HUES64 (cell line): ENCODE data around the gene GTF2H4.

Experiments used
- H3K27ac ChIP-seq: 2 replicates; pipeline ENCODE4 v1.7.0; 2013; ENCODE audit warnings: low read depth, low read length, inconsistent platforms
- H3K27me3 ChIP-seq: 2 replicates; pipeline ENCODE4 v1.6.1; 2013; ENCODE audit warnings: mild to moderate bottlenecking, low read length; ENCODE audit not compliant: insufficient read depth
- H3K36me3 ChIP-seq: 2 replicates; pipeline ENCODE4 v1.6.1; 2013; ENCODE audit warnings: mild to moderate bottlenecking, low read length; ENCODE audit not compliant: insufficient read depth
- H3K4me1 ChIP-seq: 2 replicates; pipeline ENCODE4 v1.6.1; 2013; ENCODE audit warnings: mild to moderate bottlenecking, low read length, moderate library complexity; ENCODE audit not compliant: insufficient read depth
- H3K4me3 ChIP-seq: 2 replicates; pipeline ENCODE4 v1.5.1; 2013; ENCODE audit warnings: mild to moderate bottlenecking, low read length, moderate library complexity
- H3K9ac ChIP-seq: 2 replicates; pipeline ENCODE4 v1.6.1; 2013; ENCODE audit warnings: mild to moderate bottlenecking, low read depth, low read length
- H3K9me3 ChIP-seq: 2 replicates; pipeline ENCODE4 v1.6.1; 2013; ENCODE audit warnings: low read depth, low read length; ENCODE audit not compliant: insufficient read depth
- WGBS: fragments of 150-250, 120-280 bp; methylation state at CpG from one replicate; pipeline ENCODE4 v1.1.7; 2013; ENCODE audit warnings: missing lambda C conversion rate; 5-methylcytosine and 5-hydroxymethylcytosine counted together

Gene GTF2H4

DNA sequence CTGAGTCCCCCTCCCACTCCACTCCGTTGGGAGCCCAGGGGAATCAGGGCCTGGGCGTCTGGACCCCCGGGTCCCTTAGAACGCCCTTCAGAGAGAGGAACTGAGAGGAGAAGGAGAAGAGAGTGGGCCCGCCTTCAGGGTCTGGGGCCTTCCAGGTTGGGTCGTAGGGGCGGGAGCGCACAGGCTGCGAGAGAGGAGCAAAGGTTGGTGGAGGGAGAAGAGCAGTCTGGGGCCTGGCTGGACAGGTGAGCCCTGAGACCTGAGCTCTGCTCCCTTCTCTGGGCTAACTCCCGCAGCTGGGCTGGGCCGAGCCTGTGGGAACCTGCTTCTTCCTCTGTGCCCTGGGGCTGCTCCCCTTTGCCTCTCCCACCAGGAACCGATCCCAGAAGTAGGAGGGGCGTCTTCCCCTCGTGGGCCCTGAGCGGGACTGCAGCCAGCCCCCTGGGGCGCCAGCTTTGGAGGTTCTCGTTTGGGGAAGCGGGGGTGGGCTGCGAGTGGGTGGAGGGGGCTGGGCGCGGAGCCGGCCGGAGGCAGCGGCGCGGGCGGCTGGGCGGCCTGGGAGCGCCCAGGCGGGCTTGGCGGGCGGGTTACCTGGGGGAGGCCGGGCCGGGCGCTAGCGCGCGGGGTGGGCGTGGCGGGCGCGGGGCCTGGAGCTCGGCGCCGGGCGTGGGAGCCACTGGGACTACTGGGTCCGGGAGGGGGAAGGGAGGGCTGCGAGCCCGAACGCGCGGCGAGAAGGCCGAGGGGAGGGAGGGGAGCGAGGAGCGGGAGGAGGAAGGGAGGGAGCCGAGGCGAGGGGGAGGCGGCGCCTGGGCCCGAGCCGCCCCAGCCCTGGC lies 24.1 kb upstream of the GTF2H4 start, which contains the start of gene DDR1:
DDR1 (plus strand) TSS at position 835 of the 836 bp plus-strand sequence. CDS start 4,211 bp downstream, outside the sequence.
- H3K4me1 ChIP-seq, result peaks cover 57% of the 10 kb centered on the region
- peak within 1 kb of the TSS; percentile 61 for H3K9ac ChIP-seq
- no peaks in the 10 kb centered on the region for H3K27me3 ChIP-seq
- H3K36me3 ChIP-seq, result peaks cover 11% of the 10 kb centered on the region
- no peaks in the 10 kb centered on the region for H3K9me3 ChIP-seq
- 3% methylated on average over 62 of the region's 62 CpGs for WGBS
- peak within 1 kb of the TSS; percentile 72 for H3K4me3 ChIP-seq
- H3K27ac ChIP-seq, result peak within 1 kb of the TSS; percentile 89

DNA sequence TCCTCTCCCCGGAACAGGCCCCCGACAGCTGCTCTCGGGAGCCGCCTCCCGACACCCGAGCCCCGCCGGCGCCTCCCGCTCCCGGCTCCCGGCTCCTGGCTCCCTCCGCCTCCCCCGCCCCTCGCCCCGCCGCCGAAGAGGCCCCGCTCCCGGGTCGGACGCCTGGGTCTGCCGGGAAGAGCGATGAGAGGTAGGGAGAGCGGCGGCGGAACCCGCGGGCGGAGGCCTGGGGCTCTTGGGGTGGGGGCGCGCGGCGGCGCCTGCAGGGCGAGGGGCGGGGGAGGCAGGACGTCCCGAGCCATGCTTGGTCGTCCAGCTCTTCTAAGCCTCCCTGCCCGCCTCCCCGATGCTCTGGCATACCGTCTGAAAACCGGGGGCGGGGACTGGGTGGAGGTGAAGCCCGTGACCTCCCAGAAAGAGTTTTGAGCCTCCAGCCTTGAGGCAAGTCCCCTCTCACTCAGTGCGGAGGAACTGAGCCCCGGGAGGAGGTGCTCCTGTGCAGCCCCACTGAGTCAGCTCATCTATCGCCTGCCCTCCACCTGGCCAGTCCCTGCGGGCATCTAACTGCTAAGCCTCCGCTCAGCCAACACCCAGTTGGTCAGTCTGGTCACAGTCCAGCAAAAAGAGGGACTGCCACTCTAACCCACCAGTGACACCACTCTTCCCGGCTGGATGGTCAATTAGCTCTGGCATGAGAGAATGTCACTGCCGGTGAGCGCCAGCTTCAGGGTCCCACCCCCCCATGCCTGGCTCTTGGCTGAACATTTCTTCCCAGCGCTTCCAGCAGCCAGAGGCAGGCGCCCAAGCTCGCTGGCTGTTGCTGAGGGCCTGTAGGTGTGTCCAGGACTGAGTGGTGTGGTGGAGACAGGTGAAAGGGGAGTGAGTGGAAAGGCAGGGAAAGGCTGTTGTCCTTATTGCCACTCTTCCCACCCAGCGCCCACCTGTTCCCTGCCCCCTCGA lies 23.2 kb upstream of the GTF2H4 start:
- Histone ChIP-seq H3K9me3 (no peaks in the 10 kb centered on the region), H3K4me3 (peak overlapping the region; percentile 72), H3K27me3 (no peaks in the 10 kb centered on the region), H3K9ac (peak overlapping the region; percentile 61), H3K36me3 (peaks cover 20% of the 10 kb centered on the region), H3K4me1 (peaks cover 54% of the 10 kb centered on the region), H3K27ac (peak overlapping the region; percentile 89)
- 3% methylated on average over 59 of the region's 59 CpGs for WGBS

DNA sequence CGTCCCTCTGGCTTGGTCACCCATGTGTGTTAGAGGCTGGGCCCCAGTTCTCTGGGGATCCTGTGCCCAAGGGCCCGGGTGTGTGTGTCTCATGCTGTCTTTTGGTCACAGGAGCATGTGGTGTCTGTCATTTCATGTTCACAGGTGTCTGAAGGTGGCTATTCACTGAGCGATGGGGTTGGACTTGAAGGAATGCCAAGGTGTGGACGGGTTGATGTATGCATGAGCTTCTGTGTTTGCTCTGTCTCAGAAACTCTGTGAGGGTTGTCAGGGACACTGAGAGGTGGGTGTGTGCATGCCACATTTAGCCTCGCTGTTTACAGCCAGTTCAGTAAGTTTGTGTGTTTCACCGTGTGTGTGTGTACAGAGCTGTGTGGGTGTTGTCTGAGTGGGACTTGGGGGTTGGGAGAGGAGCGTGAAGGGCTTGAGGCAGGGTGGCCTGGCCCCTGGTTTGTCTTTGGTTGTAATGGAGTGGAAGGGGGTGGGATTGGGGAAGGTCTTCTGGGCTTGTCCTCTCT lies 22.5 kb upstream of the GTF2H4 start:
- H3K4me1 ChIP-seq, result peaks cover 49% of the 10 kb centered on the region
- H3K36me3 ChIP-seq, result peaks cover 28% of the 10 kb centered on the region
- H3K27ac ChIP-seq, result peak overlapping the region; percentile 89
- peak overlapping the region; percentile 72 for H3K4me3 ChIP-seq
- H3K27me3 ChIP-seq, result no peaks in the 10 kb centered on the region
- H3K9me3 ChIP-seq, result no peaks in the 10 kb centered on the region
- peak overlapping the region; percentile 61 for H3K9ac ChIP-seq
- WGBS, result 28% methylated on average over 7 of the region's 7 CpGs

DNA sequence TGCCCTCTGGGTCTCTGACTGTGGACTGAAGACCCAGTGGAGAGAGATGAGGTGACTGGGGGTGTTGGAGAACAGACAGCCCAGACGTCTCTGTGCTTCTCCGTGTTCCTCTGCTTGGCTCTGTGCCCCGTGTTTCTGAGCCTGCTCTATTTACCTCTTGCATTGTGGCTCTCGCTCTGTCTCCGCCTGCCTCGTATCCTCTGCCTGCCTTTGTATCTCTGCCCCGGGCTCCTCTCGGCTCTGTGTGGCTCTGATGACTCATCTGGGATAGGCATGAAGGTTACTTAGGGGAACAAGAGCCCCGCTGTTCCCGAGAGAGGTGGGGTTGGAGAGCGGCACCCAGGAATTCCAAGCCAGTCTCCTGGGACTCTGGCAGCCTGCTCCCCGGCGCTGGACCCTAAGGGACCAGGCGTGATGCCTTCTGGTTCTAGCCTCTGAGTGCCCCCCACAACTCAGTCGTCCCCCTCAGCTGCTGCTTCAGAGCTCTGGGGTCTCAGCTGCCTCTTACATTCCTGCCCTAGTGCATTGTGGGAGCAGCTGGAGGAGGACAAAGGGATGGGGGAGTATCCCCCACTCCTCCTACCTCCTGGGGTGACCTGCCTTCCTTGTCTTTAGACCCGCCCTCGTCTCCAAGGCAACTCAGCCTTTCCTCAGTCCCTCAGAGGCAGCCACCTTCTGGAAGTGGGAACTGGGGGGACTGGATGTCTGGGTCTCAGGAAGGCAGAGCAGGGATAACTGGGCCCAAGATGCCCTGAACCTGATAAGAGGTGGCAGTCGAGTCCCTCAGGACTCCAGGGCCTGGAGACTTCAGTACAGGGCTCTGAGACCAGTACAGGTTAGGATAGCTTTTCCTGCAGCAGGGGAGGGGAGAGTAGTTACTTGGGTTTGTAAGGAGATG lies 21.8 kb upstream of the GTF2H4 start:
- Histone ChIP-seq H3K9ac (peak overlapping the region; percentile 61), H3K4me1 (peaks cover 46% of the 10 kb centered on the region), H3K36me3 (peaks cover 35% of the 10 kb centered on the region), H3K9me3 (no peaks in the 10 kb centered on the region), H3K4me3 (peak overlapping the region; percentile 72), H3K27ac (peak overlapping the region; percentile 89), H3K27me3 (no peaks in the 10 kb centered on the region)
- WGBS, result 5% methylated on average over 18 of the region's 18 CpGs

DNA sequence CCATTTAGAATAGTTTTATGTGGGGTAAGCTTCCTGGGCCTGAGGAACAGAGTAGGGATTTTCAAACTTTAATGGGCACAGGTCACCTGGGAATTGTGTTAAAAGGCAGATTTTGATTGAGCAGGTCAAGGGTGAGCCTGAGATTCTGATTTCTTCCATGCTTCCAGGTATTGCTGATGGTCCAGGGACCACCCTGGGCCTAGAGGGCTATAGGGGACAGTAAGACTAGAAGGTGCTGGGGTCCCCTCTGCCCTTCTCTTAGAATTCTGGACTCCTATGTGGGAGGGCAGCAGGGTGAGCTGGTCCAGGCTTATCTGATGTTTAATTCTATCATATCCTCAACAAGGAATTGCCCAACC lies 21.1 kb upstream of the GTF2H4 start:
- H3K27ac ChIP-seq, result peak overlapping the region; percentile 89
- H3K9me3 ChIP-seq, result no peaks in the 10 kb centered on the region
- H3K36me3 ChIP-seq, result peaks cover 41% of the 10 kb centered on the region
- peak overlapping the region; percentile 72 for H3K4me3 ChIP-seq
- no peak overlapping the region for H3K9ac ChIP-seq
- H3K27me3 ChIP-seq, result no peaks in the 10 kb centered on the region
- peaks cover 40% of the 10 kb centered on the region for H3K4me1 ChIP-seq

DNA sequence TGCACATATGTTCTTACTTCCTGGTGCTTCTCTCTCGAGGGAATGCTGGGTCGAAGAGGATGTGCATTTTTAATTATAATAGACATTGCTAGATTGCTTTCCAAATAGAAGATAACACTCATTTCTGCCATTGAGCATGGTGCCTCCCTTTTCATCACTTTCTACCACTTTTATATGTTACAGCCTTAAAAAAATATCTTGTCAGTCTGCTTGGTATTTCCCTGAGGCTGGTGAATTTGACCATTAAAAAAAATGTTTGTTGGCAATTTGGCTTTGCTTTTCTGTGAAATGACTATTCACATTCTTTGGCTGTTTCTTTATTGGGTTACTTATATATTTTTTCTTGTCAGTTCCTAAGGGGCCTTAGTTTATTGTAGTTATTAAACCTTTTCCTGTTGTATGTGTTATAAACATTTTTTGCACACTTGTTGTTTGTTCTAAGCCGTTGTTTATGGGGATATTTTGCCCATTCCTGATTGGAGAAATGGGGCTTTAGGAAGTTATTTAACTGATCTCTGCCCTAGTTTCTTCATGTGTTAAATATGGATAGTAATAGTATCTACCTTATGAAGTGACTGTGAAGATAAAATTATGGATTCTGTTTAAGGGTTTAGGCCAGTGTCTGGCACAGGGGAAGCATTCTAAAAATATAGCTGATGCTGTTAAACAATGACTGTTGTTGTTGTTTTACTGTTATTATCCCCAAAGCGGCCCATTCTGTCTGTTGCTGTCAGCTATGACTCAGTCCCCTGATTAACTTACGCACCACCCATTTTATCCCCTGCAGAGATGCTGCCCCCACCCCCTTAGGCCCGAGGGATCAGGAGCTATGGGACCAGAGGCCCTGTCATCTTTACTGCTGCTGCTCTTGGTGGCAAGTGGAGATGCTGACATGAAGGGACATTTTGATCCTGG lies 19.8 kb upstream of the GTF2H4 start:
- 77% methylated on average over 6 of the region's 6 CpGs for WGBS

DNA sequence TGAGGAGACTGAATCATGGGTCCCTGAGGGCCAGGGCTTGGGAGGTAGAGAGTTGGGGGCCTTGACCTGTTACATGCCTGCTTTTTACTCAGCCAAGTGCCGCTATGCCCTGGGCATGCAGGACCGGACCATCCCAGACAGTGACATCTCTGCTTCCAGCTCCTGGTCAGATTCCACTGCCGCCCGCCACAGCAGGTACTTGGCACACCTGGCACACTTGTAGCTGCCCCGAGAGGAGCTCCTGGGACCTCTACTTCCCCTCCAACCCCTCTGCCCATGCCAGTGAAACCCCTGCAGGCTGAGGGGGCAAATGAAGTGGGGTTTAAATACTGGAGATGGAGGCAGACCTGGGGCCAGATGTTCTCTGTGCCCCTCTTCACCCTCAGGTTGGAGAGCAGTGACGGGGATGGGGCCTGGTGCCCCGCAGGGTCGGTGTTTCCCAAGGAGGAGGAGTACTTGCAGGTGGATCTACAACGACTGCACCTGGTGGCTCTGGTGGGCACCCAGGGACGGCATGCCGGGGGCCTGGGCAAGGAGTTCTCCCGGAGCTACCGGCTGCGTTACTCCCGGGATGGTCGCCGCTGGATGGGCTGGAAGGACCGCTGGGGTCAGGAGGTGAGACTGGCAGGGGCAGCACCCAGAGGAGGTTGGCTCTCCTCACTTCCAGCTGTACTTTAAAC lies 19.1 kb upstream of the GTF2H4 start:
- Histone ChIP-seq H3K36me3 (peaks cover 62% of the 10 kb centered on the region), H3K9ac (no peak overlapping the region), H3K27me3 (no peaks in the 10 kb centered on the region), H3K9me3 (no peaks in the 10 kb centered on the region), H3K4me1 (peaks cover 32% of the 10 kb centered on the region), H3K27ac (no peak overlapping the region), H3K4me3 (no peak overlapping the region)
- WGBS, result 95% methylated on average over 18 of the region's 18 CpGs

More for the DNA sequence above, 19.8 kb upstream of the GTF2H4 start:
- Histone ChIP-seq H3K36me3 (peaks cover 54% of the 10 kb centered on the region), H3K9me3 (no peaks in the 10 kb centered on the region), H3K27ac (no peak overlapping the region), H3K4me1 (peaks cover 32% of the 10 kb centered on the region), H3K4me3 (no peak overlapping the region), H3K9ac (no peak overlapping the region), H3K27me3 (no peaks in the 10 kb centered on the region)

DNA sequence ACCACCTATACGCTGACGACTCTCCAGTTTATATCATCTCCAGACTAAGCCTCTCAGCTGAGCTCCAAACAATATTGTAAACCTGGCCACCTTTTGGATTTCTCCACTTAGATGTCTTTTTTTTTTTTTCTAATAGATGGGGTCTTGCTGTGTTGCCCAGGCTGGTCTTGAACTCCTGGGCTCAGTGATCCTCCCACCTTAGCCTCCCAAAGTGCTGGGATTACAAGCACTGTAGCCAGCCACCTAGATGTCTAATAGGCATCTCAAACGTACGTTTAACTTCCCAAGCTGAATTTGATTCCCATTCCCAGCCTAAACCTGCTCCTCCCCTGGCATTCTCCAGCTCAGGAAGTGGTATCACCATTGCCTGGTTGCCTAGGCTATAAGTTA lies 18.5 kb upstream of the GTF2H4 start:
- H3K4me3 ChIP-seq, result no peak overlapping the region
- H3K4me1 ChIP-seq, result peaks cover 32% of the 10 kb centered on the region
- H3K9me3 ChIP-seq, result no peaks in the 10 kb centered on the region
- H3K27ac ChIP-seq, result no peak overlapping the region
- no peak overlapping the region for H3K9ac ChIP-seq
- peaks cover 67% of the 10 kb centered on the region for H3K36me3 ChIP-seq
- no peaks in the 10 kb centered on the region for H3K27me3 ChIP-seq
- 79% methylated on average over 4 of the region's 4 CpGs for WGBS

DNA sequence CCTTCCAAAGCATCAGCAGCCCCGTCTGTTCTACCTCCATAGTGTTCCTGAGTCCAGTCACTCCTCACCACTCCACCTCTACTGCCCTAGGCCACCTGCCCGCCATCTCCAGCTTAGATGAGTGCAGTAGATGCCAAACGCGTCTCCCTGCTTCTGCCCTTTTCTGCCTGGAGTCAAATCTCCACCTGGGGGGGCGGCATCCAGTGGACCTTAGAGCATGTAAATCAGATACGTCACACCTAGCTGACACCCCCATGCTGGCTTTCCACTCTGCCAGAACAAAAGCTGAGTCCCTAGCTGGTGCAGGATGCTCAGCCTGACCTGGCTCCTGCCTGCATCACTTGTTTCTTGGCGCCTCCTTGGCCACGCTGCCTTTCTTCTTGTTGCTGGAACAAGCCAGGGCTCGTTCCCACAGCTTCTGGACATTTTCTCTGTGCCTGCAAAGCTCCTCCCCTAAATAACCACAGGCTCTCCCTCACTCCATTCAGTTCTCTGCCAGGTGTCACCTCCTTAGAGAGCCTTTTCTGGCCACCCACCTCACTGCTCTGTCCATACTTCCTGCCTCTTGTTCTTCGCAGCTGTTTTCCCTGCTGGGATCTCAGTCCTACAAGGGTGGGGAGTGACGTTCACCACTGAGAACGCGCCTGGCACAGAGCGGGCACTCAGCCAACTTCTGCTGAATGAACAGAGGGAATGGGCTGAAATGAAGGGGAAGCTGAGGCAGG lies 17.9 kb upstream of the GTF2H4 start:
- peaks cover 31% of the 10 kb centered on the region for H3K4me1 ChIP-seq
- WGBS, result 90% methylated on average over 14 of the region's 14 CpGs
- H3K27me3 ChIP-seq, result no peaks in the 10 kb centered on the region
- no peaks in the 10 kb centered on the region for H3K9me3 ChIP-seq
- H3K4me3 ChIP-seq, result no peak overlapping the region
- H3K27ac ChIP-seq, result 0 out of 2 replicates have a peak overlapping the region, but pooled peaks have one; percentile 29
- no peak overlapping the region for H3K9ac ChIP-seq
- H3K36me3 ChIP-seq, result peaks cover 73% of the 10 kb centered on the region
